PC-3 (cell line): ENCODE data around the gene FGFBP3.

Experiments used
- CTCF ChIP-seq: fragments of 300-600 bp; sonication (generic); conservative IDR thresholded peaks from 2 replicates; pipeline ENCODE4 v1.5.1; 2017; ENCODE audit warnings: antibody characterized with exemption, low read depth, mild to moderate bottlenecking, low read length
- EZH2 ChIP-seq: fragments of 300-600 bp; sonication (generic); IDR thresholded peaks from one replicate; pipeline ENCODE4 v1.6.1; 2017; ENCODE audit warnings: antibody characterized with exemption, mild to moderate bottlenecking, low read length; ENCODE audit not compliant: unreplicated experiment

- TF ChIP-seq CTCF (no peak), EZH2 (no peak)
These were observed 29.0 kb downstream of the FGFBP3 start for GRCh38 chr10:91880310-91880709.
